ENCODE data around the gene FYN. TPM values are rescaled to one million over a fixed set of nuclear protein-coding genes. Genes with fewer than 3 reads are reported as not detected.
A peak's percentile ranks its signal among the peaks of the same experiment; 100 is the strongest.

FYN gene
- total and polyA plus RNA-seq, 2 of the 13 experiments (the other 11 are each of a cell fraction or from before 2014, with no cell fraction given), result 15.5 to 24.6 TPM

GRCh38 chr6:111657146-111657545 is 216.1 kb downstream of the FYN start (continued):
- no peak for TF ChIP-seq IKZF1 (IDR thresholded peaks at IDR 0.05)
- TF ChIP-seq SOX5 (CRISPR knock-in tag; IDR thresholded peaks at IDR 0.05; ENCODE audit: borderline replicate concordance), result peak; percentile 50; the same call in 1 of the 2 replicates
- no peak for TF ChIP-seq SOX13 (IDR thresholded peaks at IDR 0.05)
- peak in 1 of 2 experiments; percentile 44; a peak in 1 of 4 replicates for TF ChIP-seq SOX13 (CRISPR knock-in tag; conservative IDR thresholded peaks at IDR 0.05 in 1 of 2, IDR thresholded peaks at IDR 0.05 in 1 of 2)
- no peak for TF ChIP-seq FOXK2 (IDR thresholded peaks at IDR 0.05)
- no peak for TF ChIP-seq ZMYM3 (CRISPR knock-in tag; IDR thresholded peaks at IDR 0.05)
- TF ChIP-seq FOXK1 (CRISPR knock-in tag; IDR thresholded peaks at IDR 0.05; ENCODE audit: borderline replicate concordance, low read depth), result no peak
- no peak for TF ChIP-seq ZNF530 (CRISPR knock-in tag; IDR thresholded peaks at IDR 0.05; ENCODE audit: low read depth)
- no peak for TF ChIP-seq CAMTA2 (CRISPR knock-in tag; IDR thresholded peaks at IDR 0.05; ENCODE audit: borderline replicate concordance)
- TF ChIP-seq HNF4A (CRISPR knock-in tag; IDR thresholded peaks at IDR 0.05), result peak; percentile 5; the same call in 1 of the 2 replicates
- TF ChIP-seq MAFK (conservative IDR thresholded peaks at IDR 0.05 in 1 of 2, IDR thresholded peaks at IDR 0.05 in 1 of 2; ENCODE audit: low read length in 2 of 2), result peak; percentile 32 to 37; a peak in 1 of 4 replicates
- no peak for TF ChIP-seq CHD4 (IDR thresholded peaks at IDR 0.05; ENCODE audit: borderline replicate concordance, low read length)
- no peak for TF ChIP-seq RCOR2 (CRISPR knock-in tag; IDR thresholded peaks at IDR 0.05)
- no peak for TF ChIP-seq ZNF547 (CRISPR knock-in tag; IDR thresholded peaks at IDR 0.05)
- TF ChIP-seq, protein P1, sequence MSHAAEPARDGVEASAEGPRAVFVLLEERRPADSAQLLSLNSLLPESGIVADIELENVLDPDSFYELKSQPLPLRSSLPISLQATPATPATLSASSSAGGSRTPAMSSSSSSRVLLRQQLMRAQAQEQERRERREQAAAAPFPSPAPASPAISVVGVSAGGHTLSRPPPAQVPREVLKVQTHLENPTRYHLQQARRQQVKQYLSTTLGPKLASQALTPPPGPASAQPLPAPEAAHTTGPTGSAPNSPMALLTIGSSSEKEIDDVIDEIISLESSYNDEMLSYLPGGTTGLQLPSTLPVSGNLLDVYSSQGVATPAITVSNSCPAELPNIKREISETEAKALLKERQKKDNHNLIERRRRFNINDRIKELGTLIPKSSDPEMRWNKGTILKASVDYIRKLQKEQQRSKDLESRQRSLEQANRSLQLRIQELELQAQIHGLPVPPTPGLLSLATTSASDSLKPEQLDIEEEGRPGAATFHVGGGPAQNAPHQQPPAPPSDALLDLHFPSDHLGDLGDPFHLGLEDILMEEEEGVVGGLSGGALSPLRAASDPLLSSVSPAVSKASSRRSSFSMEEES (CRISPR knock-in tag; IDR thresholded peaks at IDR 0.05), result peak; percentile 87
- no peak for TF ChIP-seq ZNF557 (CRISPR knock-in tag; IDR thresholded peaks at IDR 0.05)
- TF ChIP-seq ZFY (CRISPR knock-in tag; IDR thresholded peaks at IDR 0.05), result no peak
- TF ChIP-seq NFE2L2 (IDR thresholded peaks at IDR 0.05; ENCODE audit: low read length), result 0 out of 2 replicates have a peak, but pooled peaks have one; percentile 22
- TF ChIP-seq NCOR1 (IDR thresholded peaks at IDR 0.05; ENCODE audit: borderline replicate concordance, low read length), result peak; percentile 34; the same call in 1 of the 2 replicates
- TF ChIP-seq SAP130 (CRISPR knock-in tag; IDR thresholded peaks at IDR 0.05; ENCODE audit: low read depth), result peak; percentile 25; the same call in 1 of the 2 replicates
- no peak for TF ChIP-seq ZNF34 (CRISPR knock-in tag; IDR thresholded peaks at IDR 0.05; ENCODE audit: borderline replicate concordance)
- TF ChIP-seq, protein P2, sequence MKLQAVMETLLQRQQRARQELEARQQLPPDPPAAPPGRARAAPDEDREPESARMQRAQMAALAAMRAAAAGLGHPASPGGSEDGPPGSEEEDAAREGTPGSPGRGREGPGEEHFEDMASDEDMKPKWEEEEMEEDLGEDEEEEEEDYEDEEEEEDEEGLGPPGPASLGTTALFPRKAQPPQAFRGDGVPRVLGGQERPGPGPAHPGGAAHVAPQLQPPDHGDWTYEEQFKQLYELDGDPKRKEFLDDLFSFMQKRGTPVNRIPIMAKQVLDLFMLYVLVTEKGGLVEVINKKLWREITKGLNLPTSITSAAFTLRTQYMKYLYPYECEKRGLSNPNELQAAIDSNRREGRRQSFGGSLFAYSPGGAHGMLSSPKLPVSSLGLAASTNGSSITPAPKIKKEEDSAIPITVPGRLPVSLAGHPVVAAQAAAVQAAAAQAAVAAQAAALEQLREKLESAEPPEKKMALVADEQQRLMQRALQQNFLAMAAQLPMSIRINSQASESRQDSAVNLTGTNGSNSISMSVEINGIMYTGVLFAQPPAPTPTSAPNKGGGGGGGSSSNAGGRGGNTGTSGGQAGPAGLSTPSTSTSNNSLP (IDR thresholded peaks at IDR 0.05; ENCODE audit: low read depth, low read length), result peak; percentile 84
- TF ChIP-seq CEBPB (IDR thresholded peaks at IDR 0.05; ENCODE audit: borderline replicate concordance, low read depth, low read length), result peak; percentile 61; the same call in 1 of the 2 replicates

Measured in HepG2 (cell line).